Activated T-cell treated with anti-CD3 and anti-CD28 coated beads, Interleukin-2, amount 50 U/mL, for 72 hours (primary cell): ENCODE data around the gene P2RY14. TPM values are rescaled to one million over a fixed set of nuclear protein-coding genes. Genes with fewer than 3 reads are reported as not detected.
"Not testable (repeated sequence)": the region's sequence is repeated elsewhere in the genome, so short reads cannot be mapped to it uniquely, and the experiment has no call there.

ENCODE experiments used
- ATAC-seq, 2 donors: fragments of 150-1000 bp; cut with Tn5 transposase; replicated peaks in 1 of 2; 2 replicates each; pipeline ENCODE4 v1.10.0; 2021; ENCODE audit warnings: moderate library complexity in 2 of 2, mild to moderate bottlenecking in 1 of 2
- DNase-seq, 2 donors: peaks; one replicate each; pipeline ENCODE4 v3.0.0; 2021 to 2022; ENCODE audit warnings: mixed read lengths in 1 of 2
- H3K27ac Mint-ChIP-seq: one replicate; pipeline ENCODE4 v1.8.0; 2022; ENCODE audit warnings: mild to moderate bottlenecking, moderate library complexity, mixed read lengths
- H3K27me3 Mint-ChIP-seq: one replicate; pipeline ENCODE4 v1.8.0; 2022; ENCODE audit warnings: low read depth, mixed read lengths
- H3K36me3 Mint-ChIP-seq, 2 donors: one replicate each; pipeline ENCODE4 v1.8.0; 2022; ENCODE audit warnings: mixed read lengths in 2 of 2, mild to moderate bottlenecking in 1 of 2; ENCODE audit not compliant: insufficient read depth in 2 of 2
- H3K4me1 Mint-ChIP-seq: one replicate; pipeline ENCODE4 v1.8.0; 2022; ENCODE audit warnings: low read depth, mixed read lengths
- H3K4me3 Mint-ChIP-seq, 2 donors: one replicate each; pipeline ENCODE4 v1.8.0; 2022; ENCODE audit warnings: mild to moderate bottlenecking in 2 of 2, mixed read lengths in 2 of 2, moderate library complexity in 2 of 2
- H3K9me3 Mint-ChIP-seq, 2 donors: one replicate each; pipeline ENCODE4 v1.8.0; 2022; ENCODE audit warnings: mixed read lengths in 2 of 2
- total RNA-seq, 2 donors: library from RNA; stranded (reverse); gene quantifications; one replicate each; pipeline ENCODE4 v1.2.3, GENCODE V29; 2022

The P2RY14 gene
- total RNA-seq, 2 donors from 2014 or later: 0.34 to 0.51 TPM

DNA sequence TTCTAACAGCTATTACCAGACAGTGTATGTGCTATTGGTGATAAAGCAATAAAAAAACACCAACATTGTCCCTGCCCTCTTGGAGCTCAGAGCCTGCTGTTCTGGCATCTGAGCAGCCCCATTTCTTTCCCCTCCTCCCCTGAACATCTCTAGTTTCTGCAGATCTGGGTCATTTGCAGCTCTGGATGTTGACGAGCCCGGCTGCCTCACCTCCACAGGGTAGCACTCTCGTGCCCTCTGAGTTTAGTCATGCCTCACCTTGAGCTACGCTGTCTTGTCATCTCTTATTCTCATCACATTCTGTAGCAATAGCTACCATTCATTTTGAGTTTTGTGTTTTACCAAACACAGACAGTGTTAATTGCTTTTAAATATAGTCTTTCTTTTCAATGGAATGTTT lies 45.4 kb downstream of the P2RY14 start:
- no peak overlapping the region for H3K4me3 Mint-ChIP-seq
- peaks cover 4% of the 10 kb centered on the region for H3K27me3 Mint-ChIP-seq
- ATAC-seq (no peak), DNase-seq (no peak)
- H3K27ac Mint-ChIP-seq: no peak overlapping the region
- no peaks in the 10 kb centered on the region for H3K36me3 Mint-ChIP-seq
- H3K9me3 Mint-ChIP-seq: no peaks in the 10 kb centered on the region
- H3K4me1 Mint-ChIP-seq: peaks cover 26% of the 10 kb centered on the region

DNA sequence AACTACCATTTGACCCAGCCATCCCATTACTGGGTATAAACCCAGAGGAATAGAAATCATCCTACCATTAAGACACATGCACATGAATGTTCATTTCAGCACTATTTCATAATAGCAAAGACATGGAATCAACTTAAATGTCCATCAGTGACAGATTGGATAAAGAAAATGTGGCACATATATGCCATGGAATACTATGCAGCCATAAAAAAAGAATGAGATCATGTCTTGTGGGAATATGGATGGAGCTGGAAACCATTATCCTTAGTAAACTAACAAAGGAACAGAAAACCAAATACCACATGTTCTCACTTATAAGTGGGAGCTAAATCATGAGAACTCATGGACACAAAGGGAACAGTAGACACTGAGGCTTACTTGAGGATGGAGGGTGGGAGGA lies 45.9 kb downstream of the P2RY14 start:
- peaks cover 32% of the 10 kb centered on the region for H3K4me1 Mint-ChIP-seq
- ATAC-seq, H3K36me3 Mint-ChIP-seq, H3K9me3 Mint-ChIP-seq, H3K4me3 Mint-ChIP-seq, DNase-seq, H3K27me3 Mint-ChIP-seq: not testable (repeated sequence)
- peak overlapping the region; percentile 7 for H3K27ac Mint-ChIP-seq

DNA sequence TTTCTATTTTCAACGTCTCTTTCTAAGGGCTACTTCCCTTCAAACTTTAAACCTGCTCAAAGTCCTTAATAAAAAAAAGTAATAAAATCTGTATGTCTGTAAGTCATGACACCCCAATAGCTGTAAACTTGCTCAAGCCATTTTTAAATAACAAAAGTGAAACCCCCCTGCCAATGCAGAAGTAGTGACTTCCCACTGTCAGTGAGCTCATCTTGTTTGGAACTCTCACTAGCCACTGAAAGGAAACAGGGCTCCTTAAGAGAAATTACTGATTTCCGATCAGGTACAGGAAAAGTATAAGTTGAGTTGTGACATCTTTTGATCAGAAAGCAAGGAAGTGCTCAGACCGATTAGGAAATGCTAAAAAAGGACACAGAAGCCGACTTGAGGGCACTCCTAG lies 47.7 kb downstream of the P2RY14 start:
- peak in 1 of 2 donors; percentile 8 for ATAC-seq
- Mint-ChIP-seq H3K27ac (peak overlapping the region; percentile 84), H3K36me3 (no peaks in the 10 kb centered on the region), H3K4me1 (peaks cover 50% of the 10 kb centered on the region), H3K27me3 (peaks cover 4% of the 10 kb centered on the region), H3K4me3 (peak overlapping the region; percentile 55 to 73), H3K9me3 (no peaks in the 10 kb centered on the region)
- DNase-seq: no peak

DNA sequence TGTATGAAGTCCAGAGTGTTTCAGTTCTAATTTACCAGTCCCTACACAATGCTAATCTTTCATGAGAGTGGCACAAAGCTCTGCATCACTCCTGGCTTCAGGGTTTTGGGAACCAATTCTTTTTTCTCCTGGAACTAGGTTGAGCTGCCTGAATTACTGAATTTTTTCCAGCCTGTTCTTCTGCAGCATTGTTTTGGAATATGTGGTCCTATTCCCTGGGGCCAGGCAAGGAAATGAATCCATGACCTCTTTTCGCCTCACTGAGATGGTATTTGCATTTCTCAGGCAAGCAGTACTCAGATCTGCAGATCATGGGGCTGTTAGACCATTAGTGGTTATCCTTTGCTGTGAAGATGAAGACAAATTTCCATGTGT lies 49.7 kb downstream of the P2RY14 start:
- H3K4me3 Mint-ChIP-seq: peak overlapping the region; percentile 27 to 54
- ATAC-seq: no peak
- no peaks in the 10 kb centered on the region for H3K9me3 Mint-ChIP-seq
- H3K4me1 Mint-ChIP-seq: peaks cover 66% of the 10 kb centered on the region
- peak overlapping the region; percentile 10 for H3K27ac Mint-ChIP-seq
- no peak for DNase-seq
- H3K27me3 Mint-ChIP-seq: peaks cover under 1% of the 10 kb centered on the region
- no peaks in the 10 kb centered on the region for H3K36me3 Mint-ChIP-seq

DNA sequence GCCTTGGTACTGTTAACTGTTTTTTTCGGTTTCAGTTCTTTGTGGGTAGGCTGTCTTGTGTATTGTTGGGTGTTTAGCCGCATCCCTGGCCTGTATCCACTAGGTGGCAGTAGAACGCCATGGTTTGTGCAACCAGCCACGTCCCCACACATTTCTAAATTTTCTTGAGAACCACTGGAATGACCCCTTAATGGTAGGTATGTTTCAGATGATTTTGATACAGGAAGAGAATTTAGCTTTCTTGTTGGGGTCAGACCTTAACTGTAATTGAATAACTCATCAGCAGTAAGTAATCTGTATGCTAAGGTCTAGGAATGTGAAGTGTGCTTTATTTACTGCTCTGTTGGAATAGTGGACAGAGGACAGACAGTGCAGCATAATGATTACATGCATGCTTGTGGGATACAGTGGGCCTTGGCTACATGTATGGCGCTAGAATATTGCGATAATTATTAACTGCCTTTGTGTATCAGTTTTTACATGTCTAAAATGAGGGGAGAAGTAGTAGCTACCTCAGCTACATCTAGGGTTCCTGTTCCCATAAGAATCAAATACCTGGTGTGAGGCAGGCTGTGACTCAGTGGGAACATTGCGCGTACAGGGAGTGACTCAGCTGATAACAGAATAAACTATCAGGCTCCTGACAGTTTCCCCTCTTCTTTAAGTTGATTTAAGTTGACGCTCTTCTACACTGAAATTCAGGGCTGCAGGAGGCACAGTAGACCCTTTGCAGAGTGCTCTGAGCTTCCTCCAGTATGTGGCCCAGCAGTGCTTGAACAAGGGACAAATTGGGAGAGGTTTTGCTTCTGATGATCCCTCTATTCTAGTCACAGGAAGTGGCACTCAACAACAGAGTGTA lies 50.3 kb downstream of the P2RY14 start:
- Mint-ChIP-seq H3K27ac (peak overlapping the region; percentile 4), H3K27me3 (no peaks in the 10 kb centered on the region), H3K9me3 (no peaks in the 10 kb centered on the region), H3K4me1 (peaks cover 66% of the 10 kb centered on the region), H3K4me3 (peak overlapping the region; percentile 58 to 70), H3K36me3 (peaks cover 0 to under 1% of the 10 kb centered on the region in 2 donors)
- DNase-seq: peak; percentile 81 to 84
- peak; percentile 73 to 75 for ATAC-seq

DNA sequence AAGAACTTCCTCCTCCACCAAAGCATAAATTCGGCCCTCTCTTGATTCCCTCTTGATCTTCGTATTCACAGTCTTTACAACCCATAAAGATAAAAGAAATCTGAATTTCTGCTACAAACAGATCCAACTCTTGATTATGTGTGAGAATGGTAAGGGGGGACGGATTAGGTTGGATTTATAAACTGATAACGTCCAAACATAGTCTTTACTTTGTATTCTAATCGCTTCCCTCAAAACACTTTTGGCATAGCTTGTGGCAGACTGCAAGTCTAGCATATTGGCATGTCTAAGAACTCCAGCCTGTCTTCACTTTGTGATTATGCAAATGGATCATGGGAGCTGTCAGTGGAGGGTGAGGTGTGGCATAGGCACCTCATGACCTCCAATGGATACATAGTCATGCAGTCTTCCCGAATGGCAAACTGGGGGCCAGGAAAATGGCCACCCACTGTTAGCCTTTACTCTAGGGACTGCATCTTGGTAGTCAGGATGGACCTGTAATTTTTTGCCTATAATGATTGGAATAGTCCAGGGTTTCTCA lies 51.0 kb downstream of the P2RY14 start:
- peaks cover 2% of the 10 kb centered on the region in 2 donors for H3K9me3 Mint-ChIP-seq

DNA sequence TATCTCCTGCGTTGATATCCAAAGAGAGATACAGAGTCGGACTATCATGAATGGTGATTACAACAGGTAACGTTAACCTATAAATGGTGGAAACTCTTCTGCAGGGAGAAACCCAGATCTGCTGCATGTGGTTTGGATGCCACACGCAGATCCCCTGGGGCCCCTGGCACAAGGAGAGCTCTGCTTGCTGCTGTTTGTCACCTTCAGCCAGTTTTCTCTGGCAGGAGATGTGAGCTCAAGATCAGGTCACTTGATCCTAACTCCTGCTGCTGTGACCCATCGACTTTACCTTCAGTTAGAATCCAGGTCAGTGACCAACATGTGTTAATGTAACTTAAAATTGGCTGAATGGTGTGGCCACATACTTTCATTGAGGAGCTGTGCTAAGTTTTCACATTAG lies 51.5 kb downstream of the P2RY14 start:
- Mint-ChIP-seq H3K27ac (peak overlapping the region; percentile 95), H3K36me3 (peaks cover 8 to 12% of the 10 kb centered on the region in 2 donors)

More for the DNA sequence above, 51.0 kb downstream of the P2RY14 start:
- Mint-ChIP-seq H3K36me3 (peaks cover 3 to 7% of the 10 kb centered on the region in 2 donors), H3K4me3 (peak overlapping the region; percentile 58 to 70), H3K4me1 (peaks cover 66% of the 10 kb centered on the region), H3K27me3 (no peaks in the 10 kb centered on the region), H3K27ac (peak overlapping the region; percentile 59)
- no peak for DNase-seq
- peak; percentile 19 to 26 for ATAC-seq

DNA sequence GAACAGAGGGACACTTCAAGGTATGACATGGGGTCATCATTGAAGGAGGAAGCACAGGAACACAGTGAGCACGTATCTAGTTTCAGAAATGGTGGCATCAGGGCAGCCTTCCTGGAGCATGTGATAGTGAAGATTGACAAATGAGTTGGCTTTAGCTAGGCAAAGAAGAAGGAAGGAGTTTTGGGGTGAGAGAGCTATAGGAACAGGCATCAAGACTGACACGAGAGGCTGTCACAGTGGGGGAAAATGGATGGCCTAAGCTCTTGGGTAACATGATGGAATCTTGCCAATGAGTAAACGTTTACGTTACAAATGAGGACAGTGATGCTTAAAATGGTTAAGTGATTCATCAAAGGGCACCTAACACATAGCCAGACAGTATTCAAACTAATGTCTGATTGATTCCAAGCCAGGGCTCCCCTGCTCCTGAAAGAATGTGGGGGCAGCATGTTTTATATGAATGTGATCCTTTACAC lies 52.2 kb downstream of the P2RY14 start:
- peak; percentile 75 to 79 for ATAC-seq
- H3K27me3 Mint-ChIP-seq: no peaks in the 10 kb centered on the region
- peaks cover 10 to 19% of the 10 kb centered on the region in 2 donors for H3K36me3 Mint-ChIP-seq
- H3K4me3 Mint-ChIP-seq: peak overlapping the region; percentile 58 to 70
- DNase-seq: peak; percentile 35 to 46
- H3K9me3 Mint-ChIP-seq: peaks cover 9 to 10% of the 10 kb centered on the region in 2 donors
- peaks cover 61% of the 10 kb centered on the region for H3K4me1 Mint-ChIP-seq
- peak overlapping the region; percentile 95 for H3K27ac Mint-ChIP-seq

More for the DNA sequence above, 51.5 kb downstream of the P2RY14 start:
- Mint-ChIP-seq H3K27me3 (no peaks in the 10 kb centered on the region), H3K4me1 (peaks cover 66% of the 10 kb centered on the region), H3K4me3 (peak overlapping the region; percentile 58 to 70), H3K9me3 (peaks cover 7 to 8% of the 10 kb centered on the region in 2 donors)
- ATAC-seq: no peak
- no peak for DNase-seq

DNA sequence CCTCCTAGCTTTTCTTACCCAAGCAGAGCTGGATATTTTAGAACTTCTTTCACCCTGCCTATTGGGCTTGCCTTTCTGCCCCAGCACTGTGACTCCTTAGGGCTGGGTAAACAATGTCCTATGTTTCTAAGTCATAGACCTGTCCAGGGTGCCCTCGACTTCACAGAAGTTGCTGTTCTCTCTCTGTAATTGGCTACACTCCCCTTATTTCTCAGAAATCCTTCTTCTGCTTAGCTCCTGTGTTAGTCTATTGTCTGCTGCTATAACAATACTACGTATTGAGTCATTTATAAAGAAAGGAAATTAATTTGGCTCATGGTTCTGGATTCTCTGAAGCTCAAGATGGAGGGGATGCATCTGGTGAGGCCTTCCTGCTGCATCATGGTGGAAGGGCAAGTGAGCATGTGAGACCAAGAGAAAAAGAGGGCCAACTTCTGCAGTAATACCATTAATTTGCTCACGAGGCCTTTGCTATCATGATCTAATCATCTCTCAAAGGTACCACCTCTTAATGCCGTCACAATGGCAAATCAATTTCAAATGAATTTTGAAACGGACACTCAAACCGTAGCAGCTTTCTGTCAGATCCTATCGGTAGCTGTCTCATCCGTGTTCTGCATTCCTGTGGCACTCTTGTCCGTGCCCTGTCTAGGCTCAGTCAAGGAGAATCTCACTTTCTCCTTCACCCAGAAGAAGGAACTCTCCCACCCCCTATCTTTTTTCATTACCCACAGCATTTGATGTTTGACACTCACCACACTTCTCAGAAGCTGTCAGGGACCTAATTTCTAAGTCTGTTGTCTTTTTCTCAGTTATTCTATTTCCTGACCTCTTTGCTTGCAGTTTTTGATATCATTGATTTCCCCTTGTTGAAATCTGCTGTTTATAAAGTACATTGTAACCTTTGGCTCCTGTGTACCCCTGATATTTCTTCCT lies 53.0 kb downstream of the P2RY14 start:
- ATAC-seq (no peak), DNase-seq (no peak)
- peaks cover 53% of the 10 kb centered on the region for H3K4me1 Mint-ChIP-seq
- H3K27ac Mint-ChIP-seq: peak overlapping the region; percentile 95
- peaks cover 17 to 27% of the 10 kb centered on the region in 2 donors for H3K36me3 Mint-ChIP-seq
- H3K4me3 Mint-ChIP-seq: peak overlapping the region; percentile 8 to 70
- H3K27me3 Mint-ChIP-seq: no peaks in the 10 kb centered on the region
- H3K9me3 Mint-ChIP-seq: peaks cover 16 to 18% of the 10 kb centered on the region in 2 donors

DNA sequence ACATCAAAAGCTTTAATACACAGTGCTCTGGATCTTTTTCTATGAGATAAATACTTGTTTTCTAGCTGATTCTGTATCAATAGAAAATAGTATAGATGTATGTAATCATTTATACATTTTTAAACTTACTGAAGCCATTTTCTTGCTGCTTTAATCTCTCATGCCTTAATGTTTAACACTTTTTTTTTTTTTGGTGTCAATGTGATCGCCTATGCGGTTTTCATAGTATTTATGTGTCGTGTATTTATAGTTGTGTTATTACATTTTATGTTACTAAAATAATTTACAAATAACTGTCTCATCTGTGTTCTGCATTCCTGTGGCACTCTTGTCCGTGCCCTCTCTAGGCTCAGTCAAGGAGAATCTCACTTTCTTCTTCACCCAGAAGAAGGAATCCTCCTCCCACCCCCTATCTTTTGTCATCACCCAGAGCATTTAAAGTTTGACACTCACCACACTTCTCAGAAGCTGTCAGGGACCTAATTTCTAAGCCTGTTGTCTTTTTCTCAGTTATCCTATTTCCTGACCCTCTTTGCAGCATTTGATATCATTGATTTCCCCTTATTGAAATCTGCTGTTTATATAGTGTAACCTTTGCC lies 54.0 kb downstream of the P2RY14 start:
- no peak for ATAC-seq

DNA sequence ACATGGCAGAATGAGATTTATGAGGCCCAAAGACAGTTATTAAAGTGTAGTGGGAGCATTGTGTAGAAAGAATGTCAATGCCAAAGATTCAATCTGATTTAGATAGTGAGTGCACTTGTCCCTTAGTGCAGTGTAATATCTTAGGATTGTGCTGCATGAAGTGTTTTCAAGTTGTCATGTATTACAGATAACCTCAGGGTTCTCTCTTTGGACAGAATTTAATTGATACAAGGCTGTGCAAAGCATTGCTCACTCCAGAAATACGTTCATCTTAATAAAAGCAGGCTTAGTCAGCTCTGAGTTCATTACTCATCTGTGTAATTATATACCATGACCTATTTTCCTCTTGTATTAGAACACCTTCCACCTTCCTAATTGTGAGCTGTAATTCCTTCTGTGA lies 59.3 kb downstream of the P2RY14 start:
- Mint-ChIP-seq H3K27ac (peak overlapping the region; percentile 21), H3K9me3 (peaks cover 16 to 19% of the 10 kb centered on the region in 2 donors), H3K36me3 (peaks cover 20 to 29% of the 10 kb centered on the region in 2 donors), H3K4me3 (peak overlapping the region in 1 of 2 donors; percentile 49), H3K27me3 (no peaks in the 10 kb centered on the region), H3K4me1 (peaks cover 34% of the 10 kb centered on the region)
- peak; percentile 81 to 82 for ATAC-seq
- DNase-seq: no peak

More for the DNA sequence above, 54.0 kb downstream of the P2RY14 start:
- DNase-seq: no peak
- peaks cover 54% of the 10 kb centered on the region for H3K4me1 Mint-ChIP-seq
- H3K36me3 Mint-ChIP-seq: peaks cover 19 to 27% of the 10 kb centered on the region in 2 donors
- peak overlapping the region in 1 of 2 donors; percentile 20 for H3K4me3 Mint-ChIP-seq
- H3K9me3 Mint-ChIP-seq: peaks cover 16 to 19% of the 10 kb centered on the region in 2 donors
- H3K27ac Mint-ChIP-seq: peak overlapping the region; percentile 13
- H3K27me3 Mint-ChIP-seq: no peaks in the 10 kb centered on the region

DNA sequence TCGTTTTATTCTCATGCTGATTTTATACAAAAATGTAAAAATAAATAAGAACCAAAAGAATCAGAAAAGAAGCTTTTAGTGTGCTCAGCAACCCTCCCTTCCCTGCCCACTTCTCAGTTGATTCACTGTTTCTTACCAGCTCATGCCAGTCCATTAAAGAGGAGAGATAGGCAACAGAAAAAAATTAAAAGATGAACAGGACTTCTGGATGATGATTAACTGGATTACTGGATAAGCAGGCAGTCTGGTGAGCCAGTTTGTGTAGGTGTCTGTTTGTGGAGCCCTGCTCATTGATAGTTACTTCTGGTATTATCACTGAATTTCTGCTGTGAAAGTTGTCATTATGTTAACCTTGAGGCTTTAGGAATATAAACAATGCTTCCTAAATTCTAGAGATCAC lies 60.2 kb downstream of the P2RY14 start:
- peaks cover 20 to 29% of the 10 kb centered on the region in 2 donors for H3K36me3 Mint-ChIP-seq
- H3K27ac Mint-ChIP-seq: no peak overlapping the region
- no peak for ATAC-seq
- peaks cover 33% of the 10 kb centered on the region for H3K4me1 Mint-ChIP-seq
- DNase-seq: no peak
- no peak overlapping the region for H3K4me3 Mint-ChIP-seq
- peaks cover 16 to 19% of the 10 kb centered on the region in 2 donors for H3K9me3 Mint-ChIP-seq
- H3K27me3 Mint-ChIP-seq: no peaks in the 10 kb centered on the region
